GM18502 (cell line): ENCODE results near the gene CDR2L.
"Not testable (repeated sequence)": the region's sequence is repeated elsewhere in the genome, so short reads cannot be mapped to it uniquely, and the experiment has no call there.

Experiments
- ATAC-seq: cut with Tn5 transposase; IDR thresholded peaks from one replicate; pipeline ENCODE4 v1.9.1; 2021; ENCODE audit warnings: mild to moderate bottlenecking; ENCODE audit not compliant: unreplicated experiment, poor library complexity

CDR2L gene

DNA sequence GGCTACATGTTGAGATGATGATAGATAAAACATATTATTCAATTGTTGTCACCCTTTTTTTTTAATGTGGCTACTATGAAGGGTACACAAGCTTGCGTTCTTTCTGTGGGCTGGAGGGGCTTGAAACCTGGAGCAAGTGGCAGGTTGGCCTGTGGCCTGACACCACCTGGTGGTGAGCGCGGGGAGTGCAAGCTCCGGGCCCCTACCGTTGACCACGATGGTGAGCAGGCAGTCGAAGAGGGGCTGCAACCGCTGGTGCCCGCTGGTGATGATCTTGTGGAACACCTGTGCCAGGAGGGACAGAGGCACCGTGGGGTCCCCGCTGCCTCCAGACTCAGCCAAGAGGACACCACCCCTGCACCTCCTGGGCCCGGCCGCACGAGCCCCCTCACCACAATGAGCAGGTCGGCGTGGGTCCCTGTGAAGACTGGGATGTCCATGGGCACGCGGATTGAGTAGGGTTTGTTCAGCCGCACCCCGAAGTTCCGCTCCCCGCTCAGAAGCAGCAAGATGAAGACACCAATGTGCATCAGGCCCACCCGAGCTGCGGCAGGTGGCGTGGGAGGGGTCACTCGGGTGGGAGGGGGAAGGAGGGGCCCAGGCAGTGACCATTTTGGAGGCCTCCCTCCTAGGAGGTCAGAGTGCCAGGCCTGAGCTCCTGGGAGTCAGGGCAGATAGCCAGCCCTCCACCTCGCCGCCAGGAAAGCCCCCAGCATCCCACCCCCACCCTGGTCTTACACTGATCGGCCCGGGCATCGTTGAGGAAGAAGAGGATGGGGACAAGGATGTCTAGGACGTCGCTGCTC lies 29.3 kb upstream of the CDR2L start:
- ATAC-seq: no peak

- no peak for ATAC-seq
These were observed 27.5 kb upstream of the CDR2L start for GRCh38 chr17:74959826-74960515.

- ATAC-seq: no peak
These were observed 26.7 kb upstream of the CDR2L start for GRCh38 chr17:74960570-74961342.

- no peak for ATAC-seq
These were observed 25.6 kb upstream of the CDR2L start for GRCh38 chr17:74961657-74962350.

DNA sequence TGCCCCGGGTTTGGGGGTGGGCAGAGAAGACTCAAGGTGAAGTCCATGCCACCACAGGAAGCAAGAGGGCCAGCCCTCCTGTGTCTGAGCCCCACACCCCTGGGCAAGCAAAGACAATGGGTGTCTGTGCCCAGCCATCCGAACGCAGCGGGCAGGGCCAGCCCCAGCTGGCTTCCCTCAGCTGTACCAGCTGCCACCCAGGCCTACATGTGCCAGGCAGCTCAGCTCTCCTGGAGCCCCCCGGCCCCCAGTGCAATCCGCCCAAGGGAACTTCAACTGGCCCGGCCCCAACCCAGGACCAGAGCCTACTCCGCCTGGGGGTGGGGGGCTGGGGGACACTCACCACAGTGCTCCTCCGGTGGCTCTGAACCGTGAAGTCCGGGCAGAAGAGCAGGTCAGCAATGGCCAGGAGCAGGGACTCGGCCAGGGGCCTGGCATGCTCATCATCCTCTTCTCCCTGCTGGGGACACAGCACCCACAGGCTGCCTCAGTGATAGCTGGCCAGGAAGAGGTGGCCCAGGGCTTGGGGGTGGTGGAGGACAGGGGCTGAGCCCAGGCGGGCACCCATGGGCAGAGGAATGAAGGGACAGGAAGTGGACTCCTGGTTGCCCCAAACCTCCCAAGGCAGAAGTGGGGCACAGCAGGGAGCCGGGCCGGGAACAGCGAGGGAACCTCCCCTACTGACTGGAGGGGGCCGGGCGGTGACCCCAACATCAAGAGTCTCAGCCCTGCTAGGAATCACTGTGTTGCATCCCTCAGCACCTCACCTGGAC lies 24.6 kb upstream of the CDR2L start:
- no peak for ATAC-seq

DNA sequence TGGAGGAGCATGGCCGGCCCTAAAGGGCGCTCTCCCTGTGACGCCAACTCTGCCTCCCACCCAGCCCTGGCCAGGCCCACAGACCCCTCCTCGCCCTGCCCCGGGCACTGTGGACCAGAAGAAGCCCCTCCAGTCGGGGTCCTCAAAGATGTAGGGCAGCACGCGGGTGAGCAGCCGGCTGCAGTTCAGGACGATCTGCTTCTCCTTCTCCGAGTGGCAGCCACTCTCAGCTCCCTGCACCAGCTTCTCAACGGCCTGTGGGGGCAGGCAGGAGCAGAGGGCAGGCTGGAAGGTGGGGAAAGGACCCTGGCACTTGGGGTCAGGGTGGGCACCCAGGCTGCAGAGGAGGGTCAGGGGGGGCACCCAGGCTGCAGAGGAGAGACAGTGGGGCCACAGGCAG lies 23.8 kb upstream of the CDR2L start:
- ATAC-seq: no peak

GRCh38 chr17:74964246-74964761 lies 23.1 kb upstream of the CDR2L start:
- no peak for ATAC-seq

- no peak for ATAC-seq
These were observed 22.3 kb upstream of the CDR2L start for GRCh38 chr17:74964988-74965622.

DNA sequence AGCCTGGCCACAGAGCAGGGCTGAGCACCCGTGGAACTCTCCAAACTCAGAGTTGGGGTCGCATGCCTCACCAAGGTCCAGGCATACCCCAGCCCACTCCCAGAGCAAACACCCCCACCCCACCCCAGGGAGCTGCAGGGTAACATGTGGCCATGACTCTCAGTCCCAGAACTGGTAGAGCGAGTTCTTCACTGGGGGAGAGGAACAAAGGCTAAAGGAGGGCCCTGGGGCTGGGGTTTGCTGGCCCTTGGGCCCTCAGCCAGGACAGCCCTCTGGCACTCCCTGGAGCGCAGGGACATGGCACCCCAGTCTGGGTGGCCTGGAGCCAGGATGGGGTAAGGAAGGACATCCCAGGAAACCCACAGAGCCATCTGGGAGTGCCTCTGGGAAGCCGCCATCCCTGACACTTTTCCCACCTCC lies 19.1 kb upstream of the CDR2L start:
- no peak for ATAC-seq

- ATAC-seq: not testable (repeated sequence)
These were observed 17.9 kb upstream of the CDR2L start for GRCh38 chr17:74969501-74969900.

DNA sequence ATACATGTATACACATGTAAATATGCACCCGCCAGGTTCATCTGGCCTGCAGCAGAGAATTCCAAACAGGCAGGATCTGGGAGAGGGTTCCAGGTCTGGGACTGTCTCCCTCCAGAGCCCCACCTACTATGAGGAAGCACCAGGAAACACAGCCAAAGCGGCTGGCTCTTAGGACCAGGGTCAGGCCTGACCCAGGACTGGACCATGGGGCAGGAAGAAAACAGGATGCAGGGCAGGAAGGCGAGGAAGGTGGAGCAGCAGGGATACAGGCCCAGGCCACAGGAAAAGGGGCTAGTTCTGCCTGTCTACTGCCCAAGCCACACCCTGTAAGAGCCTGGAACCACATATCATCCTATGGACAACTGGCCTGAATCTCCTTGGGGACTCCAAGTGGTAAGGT lies 17.0 kb upstream of the CDR2L start:
- no peak for ATAC-seq

- no peak for ATAC-seq
These were observed 16.2 kb upstream of the CDR2L start for GRCh38 chr17:74971069-74971841.

GRCh38 chr17:74971842-74972106 lies 15.7 kb upstream of the CDR2L start:
- ATAC-seq: no peak

DNA sequence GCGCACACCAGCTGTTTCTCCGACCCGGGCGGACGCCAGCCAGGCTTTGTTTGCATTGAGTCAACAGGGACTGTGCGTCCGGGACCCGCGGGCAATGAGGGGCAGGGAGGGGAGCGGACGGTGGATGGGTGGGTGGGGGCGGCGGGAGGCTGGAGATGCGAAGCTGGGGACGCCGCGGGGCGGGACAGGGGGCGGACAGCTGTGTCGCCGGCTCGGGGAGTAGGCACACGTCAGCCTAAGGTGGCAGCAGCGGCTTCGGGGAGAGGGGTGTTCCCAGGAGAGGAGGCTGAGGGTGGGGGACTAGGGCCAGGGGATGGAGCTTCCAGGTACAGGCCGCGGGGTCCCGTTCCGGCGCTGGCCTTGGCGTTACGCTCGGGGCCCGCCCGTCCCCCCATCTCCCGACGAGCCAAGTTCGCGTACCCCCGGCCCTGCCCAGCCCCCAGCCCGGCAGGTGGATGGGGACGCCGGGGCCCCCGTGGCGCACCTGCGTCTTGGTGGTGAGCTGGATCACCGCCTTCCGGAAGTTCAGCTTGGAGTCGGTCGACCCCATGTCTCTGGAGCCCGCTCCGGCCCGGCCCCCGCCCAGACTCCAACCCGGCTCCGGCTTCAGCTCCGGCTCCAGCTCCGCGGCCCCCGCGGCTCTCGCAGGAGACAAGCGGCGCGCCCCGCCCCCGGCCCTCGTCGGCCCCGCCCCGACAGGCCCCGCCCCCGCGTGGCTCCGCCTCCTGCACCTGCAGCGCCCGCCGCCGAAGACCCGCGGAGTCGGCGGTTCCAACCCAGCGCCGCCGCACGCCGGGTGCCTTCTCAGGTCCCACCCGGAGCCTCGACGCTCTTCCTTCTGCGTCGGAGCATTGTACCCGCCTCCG lies 15.1 kb upstream of the CDR2L start, which contains the start of gene HID1:
Gene HID1 (minus strand): TSS at position 653 of the 866 bp plus-strand sequence. CDS start 103 bp downstream, at position 550.
- ATAC-seq: no peak

- no peak for ATAC-seq
These were observed 14.5 kb upstream of the CDR2L start for GRCh38 chr17:74972973-74973328.

- ATAC-seq: no peak
These were observed 11.5 kb upstream of the CDR2L start for GRCh38 chr17:74975943-74976342.

GRCh38 chr17:74977802-74978201 lies 9.6 kb upstream of the CDR2L start:
- ATAC-seq: no peak

DNA sequence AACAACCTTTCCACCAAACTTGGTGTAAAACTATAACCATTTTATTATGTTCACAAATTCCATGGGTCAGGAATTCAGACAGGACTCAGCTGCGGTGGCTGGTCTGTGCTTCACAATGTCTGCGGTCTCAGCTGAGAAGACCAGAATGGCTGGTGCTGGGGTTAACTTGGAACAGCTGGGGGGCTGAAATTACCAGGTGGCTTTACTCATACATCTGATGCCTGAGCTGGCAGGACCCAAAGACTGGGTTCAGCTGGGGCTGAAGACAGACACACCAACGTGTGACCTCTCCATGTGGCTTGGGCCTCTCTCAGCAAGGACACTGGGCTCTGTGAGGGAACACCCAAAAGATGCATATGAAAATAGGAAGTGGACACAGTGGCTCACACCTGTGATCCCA lies 9.2 kb upstream of the CDR2L start:
- no peak for ATAC-seq
